ENCODE measurements around the gene ACAA1. TPM values are rescaled to one million over a fixed set of nuclear protein-coding genes. Genes with fewer than 3 reads are reported as not detected.

Gene ACAA1
- total and polyA plus RNA-seq, 2 of the 4 experiments (the other 2 are of a cell fraction): 30.8 to 62.4 TPM

- 100% methylated on average over 2 of the region's 5 CpGs; no CpG with 5 or more reads in 1 of the 2 experiments for WGBS, 2 experiments (ENCODE audit: extremely low coverage in 2 of 2, insufficient read length in 1 of 2)
- H3K56ac ChIP-seq (ENCODE audit: extremely low read depth, insufficient read depth, low read length): no peak overlapping the region
- H3K4me3 ChIP-seq (ENCODE audit: insufficient read depth, low read depth, low read length): no peak overlapping the region
- TF ChIP-seq, protein P1, sequence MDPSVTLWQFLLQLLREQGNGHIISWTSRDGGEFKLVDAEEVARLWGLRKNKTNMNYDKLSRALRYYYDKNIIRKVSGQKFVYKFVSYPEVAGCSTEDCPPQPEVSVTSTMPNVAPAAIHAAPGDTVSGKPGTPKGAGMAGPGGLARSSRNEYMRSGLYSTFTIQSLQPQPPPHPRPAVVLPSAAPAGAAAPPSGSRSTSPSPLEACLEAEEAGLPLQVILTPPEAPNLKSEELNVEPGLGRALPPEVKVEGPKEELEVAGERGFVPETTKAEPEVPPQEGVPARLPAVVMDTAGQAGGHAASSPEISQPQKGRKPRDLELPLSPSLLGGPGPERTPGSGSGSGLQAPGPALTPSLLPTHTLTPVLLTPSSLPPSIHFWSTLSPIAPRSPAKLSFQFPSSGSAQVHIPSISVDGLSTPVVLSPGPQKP (IDR thresholded peaks at IDR 0.05; ENCODE audit: borderline replicate concordance, low read depth, low read length): no peak
- H4K91ac ChIP-seq (ENCODE audit: insufficient read depth, low read depth, low read length): no peak overlapping the region
- H3K9me1 ChIP-seq (ENCODE audit: insufficient read depth, low read length): 0 out of 2 replicates have a peak, but pooled peaks cover 4% of the 10 kb centered on the region
- no peak overlapping the region for H3K9ac ChIP-seq (ENCODE audit: low read depth, low read length)
- H3K4ac ChIP-seq (ENCODE audit: low read depth, low read length): no peak overlapping the region
- no peak overlapping the region for H2BK120ac ChIP-seq (ENCODE audit: low read depth, low read length)
- no peak overlapping the region for H2AFZ ChIP-seq (replicated peaks; ENCODE audit: low read length, poor library complexity)
- dilution Hi-C loops (cut with HindIII; ENCODE audit: low sequenced_read_pairs, unreplicated experiment) (no loop called here), intact Hi-C loops (cut with micrococcal nuclease) (no loop called here), in situ Hi-C loops (cut with MboI; ENCODE audit: low sequenced_read_pairs) (loop anchor here (10.0 kb wide), 1 partner anchor 216 kb away; the partner anchor contains the start of gene XYLB)
- BruUV-seq (replicated peaks): no TSS peak
- no peaks in the 10 kb centered on the region for H3K4me1 ChIP-seq (ENCODE audit: control insufficient read depth, insufficient read depth, low read length)
- no peak overlapping the region for H2BK15ac ChIP-seq (ENCODE audit: low read depth, low read length)
- no peak overlapping the region for H2AK9ac ChIP-seq (replicated peaks; ENCODE audit: low read depth, low read length, poor library complexity)
- no peak overlapping the region for H3K27ac ChIP-seq (ENCODE audit: insufficient read depth, low read length)
- H3K4me2 ChIP-seq (ENCODE audit: low read depth, low read length): no peak overlapping the region
- H3K14ac ChIP-seq (replicated peaks; ENCODE audit: low read depth, low read length): no peak overlapping the region
- no peaks in the 10 kb centered on the region for H3K9me3 ChIP-seq (ENCODE audit: control insufficient read depth, insufficient read depth, low read length)
- H2BK20ac ChIP-seq (ENCODE audit: low read depth, low read length): no peak overlapping the region
- no peak overlapping the region for H3K23ac ChIP-seq (ENCODE audit: low read depth, low read length)
- no peak overlapping the region for H3K18ac ChIP-seq (ENCODE audit: low read depth, low read length)
- CTCF ChIA-PET: no interaction called here
- H3K36me3 ChIP-seq (ENCODE audit: control insufficient read depth, insufficient read depth, low read length): peaks cover 76% of the 10 kb centered on the region
- H3K79me1 ChIP-seq (ENCODE audit: low read depth in 1 of 2, low read length in 2 of 2): peaks cover 3 to 31% of the 10 kb centered on the region in 2 experiments; a peak in 3 of 4 replicates
- ATAC-seq (ENCODE audit: low read depth): no peak
- H2BK5ac ChIP-seq (ENCODE audit: low read depth, low read length, poor library complexity, severe bottlenecking): no peak overlapping the region
- H4K20me1 ChIP-seq (ENCODE audit: insufficient read depth, low read length): 0 out of 2 replicates have a peak, but pooled peaks cover 4% of the 10 kb centered on the region
- H3K27me3 ChIP-seq (ENCODE audit: control insufficient read depth, insufficient read depth, low read length): no peaks in the 10 kb centered on the region
- POLR2A ChIA-PET (ENCODE audit: unreplicated experiment): no interaction called here
- no peak for DNase-seq
- no peak overlapping the region for H4K5ac ChIP-seq (ENCODE audit: low read depth, low read length)
- no peak overlapping the region for H4K8ac ChIP-seq (ENCODE audit: low read depth in 2 of 2, low read length in 2 of 2)
- H2AK5ac ChIP-seq (ENCODE audit: low read depth, low read length): no peak overlapping the region
Measured at GRCh38 chr3:38129058-38129457, 7.9 kb downstream of the ACAA1 start.
